Chondrocyte (in vitro differentiated cells): ENCODE results near the gene UBTD1. TPM values are rescaled to one million over a fixed set of nuclear protein-coding genes. Genes with fewer than 3 reads are reported as not detected.

Experiments
- DNase-seq: peaks from one replicate; pipeline ENCODE4 v3.0.0; 2021; ENCODE audit warnings: mixed read lengths, low spot score
- H3K27ac Mint-ChIP-seq: one replicate; pipeline ENCODE4 v1.8.0; 2021; ENCODE audit warnings: mild to moderate bottlenecking, moderate library complexity, mixed read lengths; ENCODE audit not compliant: unreplicated experiment
- H3K27me3 Mint-ChIP-seq: 2 replicates; pipeline ENCODE4 v1.8.0; 2021; ENCODE audit warnings: low read depth, mixed read lengths
- H3K36me3 Mint-ChIP-seq: 2 replicates; pipeline ENCODE4 v1.8.0; 2021; ENCODE audit warnings: low read depth, mixed read lengths
- H3K4me1 Mint-ChIP-seq: 2 replicates; pipeline ENCODE4 v1.8.0; 2021; ENCODE audit warnings: low read depth, mild to moderate bottlenecking, mixed read lengths
- H3K4me3 Mint-ChIP-seq: one replicate; pipeline ENCODE4 v1.8.0; 2021; ENCODE audit warnings: mild to moderate bottlenecking, moderate library complexity, mixed read lengths; ENCODE audit not compliant: unreplicated experiment
- H3K9me3 Mint-ChIP-seq: 2 replicates; pipeline ENCODE4 v1.8.0; 2021; ENCODE audit warnings: low read depth, mixed read lengths
- total RNA-seq: library from RNA; stranded (reverse); gene quantifications from 3 replicates; pipeline ENCODE4 v1.2.1, GENCODE V29; 2021
- TF ChIP-seq, protein P1 (sequence below): fragments of 200-600 bp; sonication (generic); IDR thresholded peaks from 2 replicates; pipeline ENCODE4 v1.5.0; 2021; ENCODE audit warnings: antibody characterized with exemption, mild to moderate bottlenecking, moderate library complexity

UBTD1 gene
- total RNA-seq, 1 donor from 2014 or later: 38.2 TPM

DNA sequence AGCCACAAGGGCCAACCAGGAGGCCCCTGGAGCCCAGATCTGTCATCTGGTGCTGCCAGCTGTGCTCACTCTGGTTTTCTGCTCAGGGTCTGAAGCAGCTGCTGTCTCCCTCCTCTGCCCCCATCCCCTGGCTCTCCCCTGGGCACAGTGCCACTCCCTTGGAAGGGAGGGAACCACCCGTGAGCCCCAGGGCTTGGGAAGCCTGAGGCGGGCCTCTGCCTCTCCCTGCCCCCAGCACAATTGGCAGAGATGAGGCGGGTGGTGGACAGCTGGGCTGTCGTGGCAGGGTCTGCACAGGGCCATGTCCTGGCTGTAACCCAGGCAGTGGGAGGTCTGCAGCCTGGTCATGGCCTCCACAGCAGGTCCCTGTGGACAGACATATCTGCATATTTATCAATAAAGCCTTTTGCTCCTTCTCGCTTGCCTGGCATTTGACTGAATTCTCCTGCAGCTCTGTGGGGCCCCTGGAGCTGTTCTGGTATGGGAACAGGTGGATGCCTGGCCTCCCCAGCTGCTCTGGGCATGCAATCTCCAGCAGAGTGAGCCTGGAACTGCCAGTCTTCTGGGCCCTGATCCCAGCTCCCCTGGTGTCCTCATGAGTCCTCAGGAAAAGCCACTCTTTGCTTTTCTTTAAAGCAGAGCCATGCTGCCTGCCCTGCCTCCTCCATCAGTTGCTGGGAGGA, 72.2 kb downstream of the UBTD1 start:
- DNase-seq: peak; percentile 82
- Mint-ChIP-seq H3K9me3 (no peaks in the 10 kb centered on the region), H3K27me3 (no peaks in the 10 kb centered on the region), H3K4me1 (peaks cover 53% of the 10 kb centered on the region), H3K4me3 (no peak overlapping the region), H3K27ac (peak overlapping the region; percentile 27), H3K36me3 (peaks cover 6% of the 10 kb centered on the region)
- TF ChIP-seq, protein P1, sequence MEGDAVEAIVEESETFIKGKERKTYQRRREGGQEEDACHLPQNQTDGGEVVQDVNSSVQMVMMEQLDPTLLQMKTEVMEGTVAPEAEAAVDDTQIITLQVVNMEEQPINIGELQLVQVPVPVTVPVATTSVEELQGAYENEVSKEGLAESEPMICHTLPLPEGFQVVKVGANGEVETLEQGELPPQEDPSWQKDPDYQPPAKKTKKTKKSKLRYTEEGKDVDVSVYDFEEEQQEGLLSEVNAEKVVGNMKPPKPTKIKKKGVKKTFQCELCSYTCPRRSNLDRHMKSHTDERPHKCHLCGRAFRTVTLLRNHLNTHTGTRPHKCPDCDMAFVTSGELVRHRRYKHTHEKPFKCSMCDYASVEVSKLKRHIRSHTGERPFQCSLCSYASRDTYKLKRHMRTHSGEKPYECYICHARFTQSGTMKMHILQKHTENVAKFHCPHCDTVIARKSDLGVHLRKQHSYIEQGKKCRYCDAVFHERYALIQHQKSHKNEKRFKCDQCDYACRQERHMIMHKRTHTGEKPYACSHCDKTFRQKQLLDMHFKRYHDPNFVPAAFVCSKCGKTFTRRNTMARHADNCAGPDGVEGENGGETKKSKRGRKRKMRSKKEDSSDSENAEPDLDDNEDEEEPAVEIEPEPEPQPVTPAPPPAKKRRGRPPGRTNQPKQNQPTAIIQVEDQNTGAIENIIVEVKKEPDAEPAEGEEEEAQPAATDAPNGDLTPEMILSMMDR: no peak

- no peaks in the 10 kb centered on the region for H3K9me3 Mint-ChIP-seq
- TF ChIP-seq, protein P1: no peak
- H3K4me1 Mint-ChIP-seq: peaks cover 54% of the 10 kb centered on the region
- DNase-seq: peak; percentile 29
- peak overlapping the region; percentile 63 for H3K27ac Mint-ChIP-seq
- peaks cover 6% of the 10 kb centered on the region for H3K36me3 Mint-ChIP-seq
- H3K4me3 Mint-ChIP-seq: no peak overlapping the region
- H3K27me3 Mint-ChIP-seq: no peaks in the 10 kb centered on the region
These were observed 72.9 kb downstream of the UBTD1 start for GRCh38 chr10:97571622-97572021.

DNA sequence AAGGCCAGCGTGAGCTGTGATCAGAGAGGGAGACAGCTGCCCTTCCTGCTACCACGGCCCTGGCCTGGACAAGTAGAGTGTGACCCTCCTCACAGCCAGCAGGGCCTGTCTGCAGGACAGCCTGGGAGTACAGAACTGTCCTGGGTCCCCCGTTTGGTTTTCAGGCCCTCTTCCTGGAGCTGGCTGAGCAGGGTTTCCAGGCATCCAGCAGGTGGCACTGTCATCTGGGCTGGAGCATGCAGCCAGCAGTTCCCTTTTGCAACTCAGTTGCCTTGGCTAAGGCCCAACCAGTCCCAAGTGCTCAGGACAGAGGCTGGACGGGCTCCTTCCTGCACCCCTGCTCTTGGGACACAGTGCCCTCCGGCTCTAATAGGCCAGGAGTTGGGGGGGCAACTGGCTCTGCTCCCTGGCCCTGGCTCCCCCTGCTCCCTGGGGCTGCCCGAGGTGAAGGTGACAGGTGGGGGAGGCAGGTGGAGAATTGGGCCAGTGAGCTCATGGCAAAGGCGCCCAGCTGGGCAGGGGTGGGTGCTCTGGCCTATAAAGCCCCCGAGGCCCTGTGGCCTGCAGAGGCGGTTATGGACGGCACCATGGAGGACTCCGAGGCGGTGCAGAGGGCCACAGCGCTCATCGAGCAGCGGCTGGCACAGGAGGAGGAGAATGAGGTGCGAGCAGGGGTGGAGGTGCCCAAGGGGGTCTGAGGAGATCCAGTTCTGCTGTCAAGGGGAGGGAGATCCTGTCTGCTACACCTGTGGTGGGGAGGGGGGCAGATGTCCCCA, 73.7 kb downstream of the UBTD1 start, which contains the start of gene ANKRD2:
Gene ANKRD2 (plus strand): TSS at position 566 of the 776 bp plus-strand sequence. CDS start 10 bp downstream, at position 576.
- peaks cover 52% of the 10 kb centered on the region for H3K4me1 Mint-ChIP-seq
- TF ChIP-seq, protein P1: peak; percentile 91
- no peaks in the 10 kb centered on the region for H3K9me3 Mint-ChIP-seq
- peak; percentile 89 for DNase-seq
- H3K36me3 Mint-ChIP-seq: peaks cover 6% of the 10 kb centered on the region
- peak within 1 kb of the TSS; percentile 94 for H3K27ac Mint-ChIP-seq
- no peaks in the 10 kb centered on the region for H3K27me3 Mint-ChIP-seq
- H3K4me3 Mint-ChIP-seq: no peak within 1 kb of the TSS

DNA sequence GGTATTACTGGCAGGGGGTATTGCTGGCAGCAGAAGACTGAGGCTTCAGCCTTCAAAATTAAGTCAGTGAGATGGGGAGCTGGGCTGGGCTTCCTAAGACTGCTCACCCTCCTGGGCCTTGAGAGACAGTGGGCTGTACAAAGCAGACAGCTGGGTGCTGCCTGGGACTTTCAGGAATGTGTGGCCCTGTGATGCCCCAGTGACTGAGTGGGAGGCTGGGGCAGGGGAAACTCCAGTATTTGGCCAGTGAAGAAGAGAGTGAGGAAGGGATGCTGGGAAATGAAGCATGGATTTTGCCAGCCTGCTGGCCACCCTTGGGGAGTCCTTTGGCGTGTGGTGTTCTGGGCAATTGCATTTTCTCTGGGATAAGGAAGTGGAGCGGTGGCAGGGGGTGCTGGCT, 74.3 kb downstream of the UBTD1 start:
- TF ChIP-seq, protein P1: no peak
- Mint-ChIP-seq H3K9me3 (no peaks in the 10 kb centered on the region), H3K27ac (peak overlapping the region; percentile 94), H3K4me3 (no peak overlapping the region), H3K27me3 (no peaks in the 10 kb centered on the region), H3K4me1 (peaks cover 52% of the 10 kb centered on the region), H3K36me3 (peaks cover 6% of the 10 kb centered on the region)
- DNase-seq: peak; percentile 41

DNA sequence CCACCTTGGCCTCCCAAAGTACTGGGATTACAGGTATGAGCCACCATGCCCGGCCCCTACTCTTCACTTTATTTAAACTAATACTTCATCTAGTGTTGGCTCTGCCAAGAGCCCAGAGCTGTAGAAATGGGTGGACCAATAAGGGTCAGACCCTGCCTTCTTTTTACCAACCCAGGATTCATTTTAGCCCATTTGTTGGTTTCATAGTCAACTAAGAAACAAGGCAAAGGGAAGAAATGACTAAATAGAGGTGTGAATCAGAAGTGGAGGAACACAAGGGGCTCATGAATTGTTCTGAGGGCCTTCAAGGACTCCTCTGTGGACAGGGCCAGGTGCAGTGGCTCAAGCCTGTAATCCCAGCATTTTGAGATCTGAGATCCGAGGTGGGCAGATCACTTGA, 74.9 kb downstream of the UBTD1 start:
- Mint-ChIP-seq H3K9me3 (no peaks in the 10 kb centered on the region), H3K36me3 (peaks cover 6% of the 10 kb centered on the region), H3K27me3 (no peaks in the 10 kb centered on the region), H3K4me1 (peaks cover 52% of the 10 kb centered on the region), H3K4me3 (no peak overlapping the region), H3K27ac (no peak overlapping the region)
- TF ChIP-seq, protein P1: no peak
- peak; percentile 19 for DNase-seq
